Measurements from ENCODE around the gene EGF. TPM values are rescaled to one million over a fixed set of nuclear protein-coding genes. Genes with fewer than 3 reads are reported as not detected.
A peak's percentile ranks its signal among the peaks of the same experiment; 100 is the strongest.

EGF gene
- total RNA-seq, 4 donors from 2014 or later = 0.80 to 14.1 (median 5.2) TPM

DNA sequence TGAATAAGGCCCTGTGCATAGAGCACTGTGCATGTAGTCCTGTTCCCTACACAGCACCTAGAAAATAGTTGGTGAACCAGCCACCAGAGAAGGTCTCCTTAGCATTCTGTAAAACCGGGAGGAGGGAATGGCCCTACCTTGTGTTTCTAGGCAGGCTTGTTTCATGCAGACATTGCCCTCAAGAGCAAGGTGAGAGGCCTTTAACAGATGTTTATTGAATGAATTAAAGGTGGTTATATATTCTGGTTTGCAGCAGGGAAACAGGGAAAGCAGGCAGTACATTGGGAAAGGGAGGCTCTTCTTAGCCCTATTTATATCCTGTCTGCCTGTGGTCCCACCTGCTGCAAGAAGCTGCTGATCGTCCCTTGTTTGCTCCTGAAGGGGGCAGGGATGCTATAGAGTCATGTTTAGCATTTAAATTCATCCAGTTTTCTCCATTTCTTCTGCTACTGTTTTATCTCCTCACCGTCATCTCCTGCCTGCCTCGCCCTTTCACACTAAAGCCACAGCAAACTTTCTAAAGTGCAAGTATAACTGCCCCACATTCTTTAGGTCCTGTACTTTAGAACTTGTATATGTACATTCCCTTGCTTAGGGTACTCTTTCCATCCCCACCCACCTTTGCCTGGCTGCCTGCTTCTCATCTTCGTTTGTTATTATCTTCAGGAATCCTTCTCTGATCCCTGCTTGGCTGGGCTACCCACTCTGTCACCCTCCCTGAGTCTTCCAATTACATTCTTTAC lies 60.3 kb downstream of the EGF start:
- Histone ChIP-seq H3K36me3 (no peaks in the 10 kb centered on the region), H3K27ac (no peak overlapping the region), H3K27me3 (no peaks in the 10 kb centered on the region), H3K4me3 (no peak overlapping the region), H3K4me1 (peaks cover 0 to 7% (median 0%) of the 10 kb centered on the region in 4 donors), H3K9me3 (no peaks in the 10 kb centered on the region)
- DNase-seq = no peak
- TF ChIP-seq CTCF (IDR thresholded peaks at IDR 0.05) = no peak
- TF ChIP-seq POLR2A (IDR thresholded peaks at IDR 0.05) = no peak

GRCh38 chr4:109973529-109973905 lies 60.8 kb downstream of the EGF start:
- H3K4me3 ChIP-seq = no peak overlapping the region
- H3K27ac ChIP-seq = no peak overlapping the region
- no peaks in the 10 kb centered on the region for H3K9me3 ChIP-seq
- H3K4me1 ChIP-seq = peaks cover 0 to 7% (median 0%) of the 10 kb centered on the region in 4 donors
- H3K27me3 ChIP-seq = no peaks in the 10 kb centered on the region
- no peak for TF ChIP-seq CTCF (IDR thresholded peaks at IDR 0.05)
- H3K36me3 ChIP-seq = no peaks in the 10 kb centered on the region
- DNase-seq = no peak

DNA sequence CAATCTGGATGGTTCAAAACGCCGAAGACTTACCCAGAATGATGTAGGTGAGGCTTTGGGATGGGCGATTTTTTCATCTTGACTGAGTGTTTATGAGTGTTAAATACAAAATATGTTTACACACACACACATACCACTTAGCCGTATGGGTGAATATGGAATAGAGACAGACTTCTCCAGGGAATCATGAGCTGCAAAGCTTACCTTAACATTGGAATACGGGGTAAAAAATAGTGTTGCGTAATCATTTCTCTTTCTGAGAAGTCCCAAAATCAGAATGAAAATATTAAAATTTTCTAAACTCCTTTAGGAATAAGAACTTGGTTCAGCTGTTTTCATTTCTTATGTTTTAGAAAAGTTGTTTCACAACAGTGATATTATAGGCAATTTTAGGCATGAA lies 63.5 kb downstream of the EGF start:
- no peak overlapping the region for H3K4me3 ChIP-seq
- DNase-seq = no peak
- H3K27ac ChIP-seq = no peak overlapping the region
- H3K36me3 ChIP-seq = no peaks in the 10 kb centered on the region
- no peaks in the 10 kb centered on the region for H3K9me3 ChIP-seq
- TF ChIP-seq POLR2A (IDR thresholded peaks at IDR 0.05) (no peak), CTCF (IDR thresholded peaks at IDR 0.05) (no peak)
- H3K27me3 ChIP-seq = no peaks in the 10 kb centered on the region
- peaks cover 0 to 7% (median 0%) of the 10 kb centered on the region in 4 donors for H3K4me1 ChIP-seq

- peaks cover 0 to 7% (median 0%) of the 10 kb centered on the region in 4 donors for H3K4me1 ChIP-seq
- H3K9me3 ChIP-seq = no peaks in the 10 kb centered on the region
- H3K27me3 ChIP-seq = no peaks in the 10 kb centered on the region
- no peak overlapping the region for H3K4me3 ChIP-seq
- no peak overlapping the region for H3K27ac ChIP-seq
- DNase-seq = no peak
- no peak for TF ChIP-seq POLR2A (IDR thresholded peaks at IDR 0.05)
- peak; percentile 9 to 76 (median 60) for TF ChIP-seq CTCF (IDR thresholded peaks at IDR 0.05)
- H3K36me3 ChIP-seq = no peaks in the 10 kb centered on the region
These were observed 65.3 kb downstream of the EGF start for GRCh38 chr4:109977854-109978501.

- no peak for TF ChIP-seq POLR2A (IDR thresholded peaks at IDR 0.05)
- H3K9me3 ChIP-seq = no peaks in the 10 kb centered on the region
- DNase-seq = no peak
- no peaks in the 10 kb centered on the region for H3K36me3 ChIP-seq
- H3K27me3 ChIP-seq = no peaks in the 10 kb centered on the region
- H3K27ac ChIP-seq = no peak overlapping the region
- H3K4me3 ChIP-seq = no peak overlapping the region
- no peaks in the 10 kb centered on the region for H3K4me1 ChIP-seq
These were observed 66.2 kb downstream of the EGF start for GRCh38 chr4:109978704-109979454.
